Endothelial cell of umbilical vein (primary cell): ENCODE data around the gene AIRE. TPM values are rescaled to one million over a fixed set of nuclear protein-coding genes. Genes with fewer than 3 reads are reported as not detected.

ENCODE experiments used
- BruUV-seq: library from RNA; stranded (reverse); fragments of 400-500 nt; replicated peaks from 2 replicates; lab custom pipeline; 2021; lab: Mats Ljungman, UMichigan
- CTCF ChIA-PET: fragments of 300-600, 350-600 bp; sonication (Branson Sonifier 250); formaldehyde crosslinking; loops from one replicate; lab custom pipeline; 2021; ENCODE audit warnings: antibody characterized with exemption, inconsistent platforms; lab: Charles Lee
- POLR2A ChIA-PET: fragments of 300-600, 350-600 bp; sonication (Branson Sonifier 250); formaldehyde crosslinking; loops from one replicate; lab custom pipeline; 2021; ENCODE audit warnings: antibody characterized with exemption, inconsistent platforms; lab: Charles Lee
- DNase-seq: peaks from one replicate; pipeline ENCODE4 v3.0.0-alpha.2; 2011; ENCODE audit warnings: low read depth, low spot score
- FAIRE-seq: peaks from 2 replicates; lab custom pipeline; 2011; peaks lifted over from hg19 to GRCh38; lab: Jason Lieb, UNC
- H2AFZ ChIP-seq: 2 replicates; pipeline ENCODE4 v1.6.0; 2012; ENCODE audit warnings: low read depth, low read length, control low read depth, inconsistent platforms
- H3K27ac ChIP-seq: 2 replicates; pipeline ENCODE4 v1.5.1; 2011; ENCODE audit warnings: low read depth, mild to moderate bottlenecking, control low read depth, low read length, moderate library complexity; ENCODE audit not compliant: insufficient read depth
- H3K27me3 ChIP-seq, 2 experiments: 2 replicates each; pipeline versions ENCODE4 v1.6.0 to v1.6.1; 2011; ENCODE audit warnings: low read length in 2 of 2, mixed read lengths in 1 of 2; ENCODE audit not compliant: control insufficient read depth in 2 of 2, insufficient read depth in 2 of 2
- H3K36me3 ChIP-seq, 2 experiments: 2 replicates in 1 of 2; 3 replicates in 1 of 2; pipeline ENCODE4 v1.5.1; 2011; ENCODE audit warnings: low read length in 2 of 2, mild to moderate bottlenecking in 1 of 2, moderate library complexity in 1 of 2; ENCODE audit not compliant: control insufficient read depth in 2 of 2, insufficient read depth in 2 of 2; ENCODE audit errors: extremely low read depth in 1 of 2
- H3K4me1 ChIP-seq: 3 replicates; pipeline ENCODE4 v1.5.1; 2011; ENCODE audit warnings: mild to moderate bottlenecking, low read length; ENCODE audit not compliant: control insufficient read depth, insufficient read depth; ENCODE audit errors: extremely low read depth
- H3K4me2 ChIP-seq: 2 replicates; pipeline ENCODE4 v1.6.1; 2011; ENCODE audit warnings: low read length, control low read depth, mixed read lengths; ENCODE audit not compliant: insufficient read depth
- H3K4me3 ChIP-seq, 3 experiments: fragments of 200-600 bp in 1 of 3; sonication (generic), shearing (Covaris generic) in 1 of 3; replicated peaks in 1 of 3; 2 replicates each; pipeline ENCODE4 v1.5.1; 2011 to 2016; ENCODE audit warnings: control low read depth in 3 of 3, low read length in 3 of 3, mild to moderate bottlenecking in 2 of 3, inconsistent platforms in 1 of 3, low read depth in 1 of 3, moderate library complexity in 1 of 3; ENCODE audit not compliant: insufficient read depth in 1 of 3
- H3K79me2 ChIP-seq: 2 replicates; pipeline ENCODE4 v1.6.0; 2012; ENCODE audit warnings: low read length, inconsistent platforms; ENCODE audit not compliant: control insufficient read depth, insufficient read depth
- H3K9ac ChIP-seq: replicated peaks from 2 replicates; pipeline ENCODE3; 2011; ENCODE audit warnings: low read length, control low read depth; ENCODE audit not compliant: insufficient read depth; ENCODE audit errors: extremely low read depth
- H3K9me1 ChIP-seq: replicated peaks from 3 replicates; pipeline ENCODE4 v1.6.0; 2011; ENCODE audit warnings: mild to moderate bottlenecking, low read length; ENCODE audit not compliant: control insufficient read depth, insufficient read depth; ENCODE audit errors: extremely low read depth
- H3K9me3 ChIP-seq: replicated peaks from 2 replicates; pipeline ENCODE4 v1.5.1; 2012; ENCODE audit warnings: low read length, inconsistent platforms; ENCODE audit not compliant: control insufficient read depth, insufficient read depth
- H4K20me1 ChIP-seq: replicated peaks from 2 replicates; pipeline ENCODE3; 2011; ENCODE audit warnings: mild to moderate bottlenecking, low read length; ENCODE audit not compliant: control insufficient read depth, insufficient read depth; ENCODE audit errors: extremely low read depth
- EZH2 ChIP-seq: IDR thresholded peaks from 2 replicates; pipeline ENCODE4 v1.6.1; 2012; ENCODE audit warnings: borderline replicate concordance, low read depth, mild to moderate bottlenecking, moderate library complexity, low read length, inconsistent platforms; ENCODE audit not compliant: severe bottlenecking
- FOS ChIP-seq: IDR thresholded peaks from 2 replicates; pipeline ENCODE4 v1.6.1; 2011; ENCODE audit warnings: mild to moderate bottlenecking, low read length, moderate library complexity, borderline replicate concordance; ENCODE audit not compliant: insufficient read depth
- GATA2 ChIP-seq: IDR thresholded peaks from 2 replicates; pipeline ENCODE4 v1.7.0; 2011; ENCODE audit warnings: low read depth, mild to moderate bottlenecking, moderate library complexity, mixed read lengths, low read length; ENCODE audit not compliant: insufficient read length, insufficient read depth
- JUN ChIP-seq: IDR thresholded peaks from 2 replicates; pipeline ENCODE4 v1.6.1; 2011; ENCODE audit warnings: borderline replicate concordance, low read depth; ENCODE audit not compliant: insufficient read length, insufficient read depth
- MYC ChIP-seq: IDR thresholded peaks from one replicate; pipeline ENCODE4 v1.6.1; 2011; ENCODE audit warnings: mild to moderate bottlenecking, low read depth, low read length
- POLR2A ChIP-seq: IDR thresholded peaks from 2 replicates; pipeline ENCODE4 v1.6.1; 2012; ENCODE audit warnings: low read depth, mild to moderate bottlenecking, control low read depth, low read length
- POLR2AphosphoS5 ChIP-seq: IDR thresholded peaks from 2 replicates; pipeline ENCODE4 v1.6.1; 2012; ENCODE audit warnings: low read depth, mild to moderate bottlenecking, control low read depth, low read length, moderate library complexity; ENCODE audit not compliant: insufficient read depth
- dilution Hi-C: fragments of 300-500 bp; cut with MboI; formaldehyde crosslinking; loops from one replicate; pipeline ENCODE4 v1.15.0; 2019; ENCODE audit warnings: low sequenced_read_pairs; ENCODE audit not compliant: extremely low pct_ligation_motif_present
- intact Hi-C: fragments of 100-400 bp; cut with micrococcal nuclease; formaldehyde crosslinking; loops from one replicate; pipeline ENCODE4 v1.10.0; 2022
- polyA plus RNA-seq, 4 experiments: library from polyadenylated mRNA; depleted of rRNA in 3 of 4; stranded (reverse) in 3 of 4; unstranded in 1 of 4; fragments of >200 nt; gene quantifications; 2 replicates each; pipeline versions ENCODE4 v1.2.1 to v1.2.3, GENCODE V29; 2011 to 2012; ENCODE audit warnings: missing spikeins in 1 of 4
- total RNA-seq: library from RNA; stranded (reverse); gene quantifications from 2 replicates; pipeline ENCODE4 v1.2.3, GENCODE V29; 2021
- TF ChIP-seq, protein P1 (sequence below): IDR thresholded peaks from 2 replicates; pipeline ENCODE4 v1.6.1; 2011; ENCODE audit not compliant: insufficient read depth, insufficient read length
- TF ChIP-seq, protein P2 (sequence below), 2 donors: IDR thresholded peaks; 1 replicate in 1 of 2; 2 replicates in 1 of 2; pipeline ENCODE4 v1.5.1; 2011; ENCODE audit warnings: low read length in 2 of 2, mild to moderate bottlenecking in 2 of 2, moderate library complexity in 2 of 2, control low read depth in 1 of 2, inconsistent platforms in 1 of 2, low read depth in 1 of 2; ENCODE audit not compliant: insufficient read depth in 1 of 2; ENCODE audit errors: extremely low read depth in 1 of 2

AIRE gene
- total and polyA plus RNA-seq, 2 donors (not counting 3 experiments of a cell fraction or from before 2014, with no cell fraction given) = 0.04 to 0.11 TPM

DNA sequence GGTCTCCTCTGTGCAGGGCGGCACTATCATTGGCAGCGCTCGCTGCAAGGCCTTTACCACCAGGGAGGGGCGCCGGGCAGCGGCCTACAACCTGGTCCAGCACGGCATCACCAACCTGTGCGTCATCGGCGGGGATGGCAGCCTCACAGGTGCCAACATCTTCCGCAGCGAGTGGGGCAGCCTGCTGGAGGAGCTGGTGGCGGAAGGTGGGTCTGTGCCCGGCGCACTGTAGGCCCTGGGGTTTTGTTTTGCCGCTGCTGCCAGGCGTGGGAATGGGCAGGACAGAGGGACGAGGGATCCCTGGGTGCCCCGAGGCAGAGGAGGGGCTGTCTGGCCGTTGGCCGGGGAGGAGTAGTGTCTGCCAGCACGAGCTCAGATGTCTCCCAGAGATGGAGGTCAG is 26.4 kb downstream of the AIRE start:
- Histone ChIP-seq H3K9ac (no peak overlapping the region), H3K9me1 (no peaks in the 10 kb centered on the region), H3K4me1 (no peaks in the 10 kb centered on the region), H3K27ac (no peak overlapping the region), H3K79me2 (no peaks in the 10 kb centered on the region), H3K36me3 (peaks cover 11 to 55% of the 10 kb centered on the region in 2 experiments), H3K9me3 (no peaks in the 10 kb centered on the region), H3K4me2 (no peak overlapping the region), H4K20me1 (no peaks in the 10 kb centered on the region), H3K27me3 (no peaks in the 10 kb centered on the region), H2AFZ (no peak overlapping the region), H3K4me3 (no peak overlapping the region)
- ChIA-PET CTCF (no interaction called here), POLR2A (no interaction called here)
- no peak for DNase-seq
- BruUV-seq = no TSS peak
- intact Hi-C loops = no loop called here
- FAIRE-seq = no peak
- dilution Hi-C loops = no loop called here
- TF ChIP-seq POLR2A = no peak
- no peak for TF ChIP-seq POLR2AphosphoS5
- TF ChIP-seq, protein P1, sequence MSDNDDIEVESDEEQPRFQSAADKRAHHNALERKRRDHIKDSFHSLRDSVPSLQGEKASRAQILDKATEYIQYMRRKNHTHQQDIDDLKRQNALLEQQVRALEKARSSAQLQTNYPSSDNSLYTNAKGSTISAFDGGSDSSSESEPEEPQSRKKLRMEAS = no peak
- no peak for TF ChIP-seq JUN
- no peak for TF ChIP-seq FOS
- TF ChIP-seq MYC = no peak
- TF ChIP-seq GATA2 = no peak
- TF ChIP-seq, protein P2, sequence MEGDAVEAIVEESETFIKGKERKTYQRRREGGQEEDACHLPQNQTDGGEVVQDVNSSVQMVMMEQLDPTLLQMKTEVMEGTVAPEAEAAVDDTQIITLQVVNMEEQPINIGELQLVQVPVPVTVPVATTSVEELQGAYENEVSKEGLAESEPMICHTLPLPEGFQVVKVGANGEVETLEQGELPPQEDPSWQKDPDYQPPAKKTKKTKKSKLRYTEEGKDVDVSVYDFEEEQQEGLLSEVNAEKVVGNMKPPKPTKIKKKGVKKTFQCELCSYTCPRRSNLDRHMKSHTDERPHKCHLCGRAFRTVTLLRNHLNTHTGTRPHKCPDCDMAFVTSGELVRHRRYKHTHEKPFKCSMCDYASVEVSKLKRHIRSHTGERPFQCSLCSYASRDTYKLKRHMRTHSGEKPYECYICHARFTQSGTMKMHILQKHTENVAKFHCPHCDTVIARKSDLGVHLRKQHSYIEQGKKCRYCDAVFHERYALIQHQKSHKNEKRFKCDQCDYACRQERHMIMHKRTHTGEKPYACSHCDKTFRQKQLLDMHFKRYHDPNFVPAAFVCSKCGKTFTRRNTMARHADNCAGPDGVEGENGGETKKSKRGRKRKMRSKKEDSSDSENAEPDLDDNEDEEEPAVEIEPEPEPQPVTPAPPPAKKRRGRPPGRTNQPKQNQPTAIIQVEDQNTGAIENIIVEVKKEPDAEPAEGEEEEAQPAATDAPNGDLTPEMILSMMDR (IDR thresholded peaks at IDR 0.05; ENCODE audit: extremely low read depth in 1 of 2, insufficient read depth in 1 of 2, low read depth in 1 of 2, low read length in 2 of 2) = no peak
- no peak for TF ChIP-seq EZH2
